ENCODE results near the gene FAM120A. TPM values are rescaled to one million over a fixed set of nuclear protein-coding genes. Genes with fewer than 3 reads are reported as not detected.
A peak's percentile ranks its signal among the peaks of the same experiment; 100 is the strongest.

The FAM120A gene
- total RNA-seq, 1 experiment from 2014 or later, result 115 TPM

DNA sequence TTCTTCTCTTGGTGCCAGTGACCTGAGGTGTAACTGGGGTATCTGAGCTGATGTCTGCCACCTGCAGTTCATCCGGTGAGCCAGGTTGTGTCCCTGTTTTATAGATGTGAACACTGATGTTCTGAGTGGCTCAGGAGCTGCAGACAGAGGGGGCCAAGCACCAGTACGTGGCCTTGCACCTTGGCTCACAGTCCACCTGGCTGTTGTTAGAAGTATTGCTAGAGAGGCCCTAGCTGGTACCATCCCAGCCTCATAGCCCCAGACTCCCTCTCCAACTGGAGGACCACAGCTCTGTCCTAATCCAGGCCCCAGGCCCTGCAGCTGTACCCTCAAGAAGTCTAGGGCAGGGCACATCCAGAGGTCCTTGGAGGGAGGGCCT is 141.1 kb downstream of the FAM120A start:
- DNase-seq (ENCODE audit: low spot score), result peak; percentile 47

DNA sequence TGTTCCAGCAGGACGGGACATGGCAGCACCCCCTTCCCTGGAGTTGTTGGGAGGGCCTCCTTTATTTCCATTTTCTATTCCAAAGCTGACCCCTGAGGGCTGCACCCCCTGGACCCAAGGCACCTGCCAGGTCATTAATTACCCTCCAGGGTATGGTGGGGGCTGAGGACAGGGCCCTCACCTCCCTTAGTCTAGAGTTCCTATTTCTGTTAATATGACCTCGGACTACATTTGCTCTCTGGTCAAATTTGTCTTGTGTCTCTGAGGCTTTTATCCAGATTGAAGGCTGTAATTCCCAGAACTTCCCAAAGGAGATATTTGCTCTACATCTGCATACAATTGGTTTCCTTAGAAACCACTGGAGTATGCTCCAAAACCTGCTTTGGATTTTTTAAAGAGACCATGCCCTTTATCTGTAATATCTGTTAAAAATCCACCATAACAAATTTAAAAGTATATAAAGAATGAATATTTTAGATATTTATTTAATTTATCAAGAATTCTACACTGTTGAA is 141.7 kb downstream of the FAM120A start:
- DNase-seq (ENCODE audit: low spot score), result no peak

DNA sequence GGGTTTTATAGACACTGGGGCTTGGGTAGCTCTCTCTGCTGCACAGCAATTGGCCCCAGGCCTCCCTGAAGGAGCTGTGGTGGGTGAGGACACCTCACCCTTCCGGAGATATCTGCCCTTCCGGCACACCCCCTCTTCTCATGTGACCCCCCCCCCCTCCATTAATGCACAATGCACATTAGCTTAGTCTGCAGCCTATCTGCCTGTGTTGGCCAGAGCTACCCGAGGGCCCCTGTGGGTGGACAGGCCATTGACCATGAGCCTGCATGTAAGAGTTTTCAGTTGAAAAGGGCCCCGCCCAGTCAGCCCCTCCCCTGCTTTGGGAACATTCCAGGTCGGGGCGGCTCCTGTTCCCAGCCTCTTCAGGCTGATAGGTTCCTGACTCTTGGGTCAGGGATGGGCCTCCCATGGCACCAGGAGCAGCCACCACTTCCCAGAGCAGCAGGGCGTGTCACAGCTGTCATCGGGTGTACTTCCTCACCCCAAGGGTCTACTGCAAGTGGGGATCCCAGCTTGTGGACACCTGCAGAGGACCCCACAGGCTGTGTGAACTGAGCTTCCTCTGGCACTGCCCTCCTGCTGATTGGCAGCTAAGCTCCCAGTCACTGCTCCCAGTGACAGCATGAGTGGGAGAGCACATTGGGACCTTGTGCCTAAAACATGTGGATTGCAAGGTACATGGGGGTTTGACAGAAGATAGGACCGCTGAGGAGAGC is 142.7 kb downstream of the FAM120A start:
- peak; percentile 7 for DNase-seq (ENCODE audit: low spot score)

DNA sequence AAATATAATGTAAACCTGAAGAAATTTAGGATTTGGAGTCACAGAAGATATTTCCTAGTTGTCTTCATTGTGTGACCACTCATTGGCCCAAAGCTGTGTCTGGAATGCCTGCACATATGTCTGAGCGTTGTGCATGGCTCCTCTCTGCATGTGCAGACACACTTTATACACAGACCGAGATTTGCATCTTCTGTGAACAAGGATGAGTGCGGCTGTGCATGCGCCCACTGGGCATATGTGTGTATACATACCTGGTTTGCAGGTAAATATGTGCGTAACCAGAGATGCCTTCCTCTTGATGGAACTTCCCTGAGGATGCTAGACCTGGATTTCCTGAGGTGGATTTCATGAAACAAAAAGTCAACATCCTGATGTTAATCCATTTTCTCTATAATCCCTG is 144.0 kb downstream of the FAM120A start:
- DNase-seq (ENCODE audit: low spot score), result no peak

DNA sequence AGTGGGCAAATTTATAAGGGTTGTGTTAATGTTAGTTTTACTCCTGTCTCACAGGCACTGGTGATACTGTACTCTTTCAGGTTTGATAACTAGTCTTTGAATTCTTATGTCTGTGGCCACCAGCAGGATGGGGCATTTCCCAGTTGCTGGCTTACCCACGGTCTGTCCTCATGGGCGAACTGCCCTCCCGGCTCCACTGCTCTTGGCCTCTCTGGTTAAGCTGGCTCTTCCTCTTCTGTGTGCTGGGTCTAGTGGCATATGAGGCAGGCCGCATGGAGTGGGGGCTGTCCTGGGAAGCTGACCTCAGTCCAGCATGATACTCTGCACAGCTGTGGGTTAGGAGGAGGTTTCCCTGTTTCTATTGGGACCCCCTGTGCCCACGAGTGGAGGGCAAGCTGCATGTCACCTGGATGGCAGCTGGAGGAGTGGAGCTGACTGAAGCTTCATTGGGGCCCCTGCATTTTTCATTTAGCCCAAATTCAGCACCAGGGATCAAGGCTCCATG is 144.4 kb downstream of the FAM120A start:
- DNase-seq (ENCODE audit: low spot score), result no peak

DNA sequence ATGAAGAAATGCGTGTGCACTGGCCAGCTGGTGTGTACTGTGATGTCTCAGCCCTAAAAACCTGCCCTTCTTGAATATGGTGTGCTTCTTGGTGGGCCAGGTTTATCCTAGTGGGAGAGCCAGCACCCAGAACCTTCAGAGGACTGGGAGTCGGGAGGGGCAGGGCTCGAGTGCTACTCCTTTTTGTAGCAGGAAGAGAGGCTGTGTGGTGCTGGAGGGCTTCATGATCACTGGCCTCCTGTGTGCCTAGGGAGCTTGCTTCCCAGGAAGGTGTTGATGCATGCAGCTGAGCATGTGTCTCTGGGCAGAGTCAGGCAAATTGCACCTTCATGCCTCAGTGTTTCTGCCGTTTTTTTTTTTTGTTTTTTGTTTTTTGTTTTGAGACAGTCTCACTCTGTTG is 144.9 kb downstream of the FAM120A start:
- no peak for DNase-seq (ENCODE audit: low spot score)

DNA sequence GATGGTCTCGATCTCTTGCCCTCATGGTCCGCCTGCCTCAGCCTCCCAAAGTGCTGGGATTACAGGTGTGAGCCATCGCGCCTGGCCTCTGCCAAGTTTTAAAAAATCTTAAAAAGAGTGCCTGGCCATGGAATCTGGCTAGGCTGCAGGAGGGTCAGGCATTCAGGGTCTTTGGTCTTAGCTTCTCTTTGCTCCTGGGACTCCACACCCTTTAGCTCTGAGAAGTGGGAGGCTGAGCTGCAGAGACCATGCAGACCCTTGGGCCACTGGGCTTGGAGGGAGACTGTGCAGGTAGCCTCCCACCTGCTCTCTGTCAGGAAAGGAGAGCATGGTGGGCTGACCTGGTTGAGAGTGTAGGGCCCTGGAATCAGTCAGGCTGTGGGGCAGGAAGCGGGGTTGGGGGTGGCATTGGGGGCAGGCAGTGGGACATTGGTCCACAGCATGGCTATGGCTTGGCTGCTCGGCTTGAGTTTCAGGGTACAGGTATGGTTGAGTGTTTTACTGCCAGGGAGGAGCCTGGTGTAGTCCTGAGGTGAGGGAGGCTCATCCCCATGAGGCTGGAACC is 145.7 kb downstream of the FAM120A start:
- DNase-seq (ENCODE audit: low spot score), result no peak

DNA sequence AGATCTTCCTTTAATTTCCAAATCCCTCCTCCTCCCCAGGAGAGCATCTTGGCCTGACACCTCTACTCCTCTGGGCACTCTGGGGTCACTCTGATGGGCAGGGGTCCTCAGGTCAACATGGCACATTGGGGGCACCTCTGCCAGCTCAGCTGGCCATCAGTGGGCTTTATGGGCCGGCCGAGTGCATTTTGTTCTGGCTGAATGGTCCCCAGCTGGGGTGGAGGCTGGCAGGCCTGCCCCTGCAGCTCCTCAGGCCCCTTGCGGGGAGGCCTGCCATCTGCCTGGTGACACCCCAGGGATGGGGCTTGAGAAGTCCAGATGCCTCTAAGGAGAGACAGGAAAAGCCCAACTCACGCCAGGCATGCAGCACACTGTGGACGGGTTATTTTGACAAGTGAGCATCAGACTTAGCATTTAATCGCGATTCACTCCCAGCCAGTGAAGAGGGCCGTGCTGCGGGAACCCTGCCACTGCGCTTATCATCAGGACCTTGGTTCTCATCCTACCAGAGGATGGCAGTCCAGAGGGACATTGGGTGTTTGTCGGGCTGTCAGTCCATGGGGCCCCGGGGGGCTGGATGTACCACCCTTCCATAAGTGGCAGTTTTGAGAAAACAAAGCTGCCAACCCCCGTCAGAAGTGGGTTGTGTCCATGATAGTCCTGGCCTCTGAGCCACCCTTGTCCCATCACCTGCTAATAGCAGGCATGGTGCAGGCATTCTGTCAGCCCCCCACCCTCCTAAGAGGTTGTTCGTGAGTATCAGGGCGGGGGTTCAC is 146.6 kb downstream of the FAM120A start:
- DNase-seq (ENCODE audit: low spot score), result no peak

DNA sequence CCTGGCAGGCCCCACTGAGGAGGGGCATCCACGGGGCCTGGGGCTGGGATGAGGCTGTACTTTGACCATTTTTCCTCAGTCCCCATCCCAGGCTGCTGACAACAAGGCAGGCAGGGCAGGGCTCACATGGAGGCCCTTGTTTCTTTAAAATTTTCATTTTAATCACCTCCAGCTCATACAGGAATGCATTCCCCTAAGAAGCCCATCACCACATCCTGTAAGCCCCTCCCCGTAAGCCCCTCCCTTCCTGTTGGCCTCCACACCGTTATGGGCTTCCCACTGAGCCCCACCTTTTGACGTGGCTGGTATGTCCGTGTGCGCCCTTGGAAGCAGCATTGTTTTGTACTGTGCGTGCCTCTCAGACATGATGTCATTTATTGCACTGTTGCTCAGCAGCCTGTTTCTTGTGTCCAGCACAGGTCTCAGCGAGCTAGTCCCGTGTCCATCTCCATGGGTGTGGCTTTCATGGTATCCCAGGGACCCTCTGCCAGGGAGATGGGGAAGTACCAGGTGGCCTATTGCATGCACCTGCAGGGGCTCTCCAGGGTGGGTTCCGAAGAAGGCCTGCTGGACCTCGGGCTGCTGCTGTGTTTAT is 147.3 kb downstream of the FAM120A start:
- no peak for DNase-seq (ENCODE audit: low spot score)

DNA sequence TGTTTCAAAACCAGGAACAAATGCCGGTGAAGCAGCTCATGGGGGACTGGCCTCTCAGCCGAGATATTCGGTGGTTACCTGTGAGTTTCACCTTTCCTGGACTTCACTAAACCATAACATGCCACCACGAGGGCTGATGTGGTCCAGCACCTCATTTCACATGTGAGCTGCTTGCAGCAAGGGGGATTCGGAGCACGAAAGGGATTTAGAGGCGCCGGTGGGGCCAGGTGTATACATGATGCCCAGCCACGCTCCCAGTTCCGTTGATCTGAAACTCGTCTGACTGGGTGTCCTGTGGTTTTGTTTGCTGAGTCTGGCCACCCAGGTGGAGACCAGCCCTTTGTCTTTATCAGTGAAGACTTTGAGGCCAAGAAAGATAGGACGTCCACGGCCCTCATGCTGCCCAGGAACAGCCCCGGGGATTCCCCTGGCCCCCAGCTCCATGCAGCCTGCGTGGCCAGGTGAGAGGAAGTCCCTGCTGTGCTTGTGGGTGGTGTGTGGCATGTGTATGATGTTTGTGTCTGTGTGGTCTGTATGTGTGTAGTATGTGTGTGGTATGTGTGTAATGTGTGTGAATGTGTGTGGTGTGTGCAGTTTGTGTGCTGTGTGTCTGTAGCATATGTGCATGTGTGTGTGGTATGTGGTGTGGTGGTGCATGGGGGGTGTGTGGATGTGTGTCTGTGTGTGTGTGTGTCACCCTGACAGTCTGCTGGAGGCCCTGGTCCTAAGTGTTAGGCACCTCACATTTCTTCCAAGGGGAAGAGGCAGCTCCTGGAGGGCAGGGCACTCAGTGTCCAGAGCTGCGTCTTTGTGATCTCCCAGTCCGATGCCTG is 148.3 kb downstream of the FAM120A start:
- no peak for DNase-seq (ENCODE audit: low spot score)

DNA sequence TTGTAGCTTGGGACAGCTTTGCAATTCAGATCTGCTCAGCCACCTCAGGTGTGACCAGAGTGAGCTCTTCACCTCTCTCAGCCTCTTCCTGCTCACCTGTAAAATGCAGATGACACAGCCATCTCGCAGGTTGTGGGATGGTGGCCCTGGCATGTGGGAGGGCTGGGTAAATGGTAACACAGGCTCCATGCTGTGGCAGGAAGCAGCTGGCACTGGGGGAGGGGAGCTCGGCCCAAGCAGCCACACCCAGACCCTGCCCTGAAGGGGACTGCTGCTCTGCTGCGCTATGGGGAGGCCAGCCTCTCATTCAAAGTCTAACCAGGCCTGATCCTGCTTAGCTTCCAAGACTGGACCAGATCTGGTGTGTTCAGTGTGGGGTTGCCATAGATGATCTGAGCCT is 149.0 kb downstream of the FAM120A start:
- no peak for DNase-seq (ENCODE audit: low spot score)

DNA sequence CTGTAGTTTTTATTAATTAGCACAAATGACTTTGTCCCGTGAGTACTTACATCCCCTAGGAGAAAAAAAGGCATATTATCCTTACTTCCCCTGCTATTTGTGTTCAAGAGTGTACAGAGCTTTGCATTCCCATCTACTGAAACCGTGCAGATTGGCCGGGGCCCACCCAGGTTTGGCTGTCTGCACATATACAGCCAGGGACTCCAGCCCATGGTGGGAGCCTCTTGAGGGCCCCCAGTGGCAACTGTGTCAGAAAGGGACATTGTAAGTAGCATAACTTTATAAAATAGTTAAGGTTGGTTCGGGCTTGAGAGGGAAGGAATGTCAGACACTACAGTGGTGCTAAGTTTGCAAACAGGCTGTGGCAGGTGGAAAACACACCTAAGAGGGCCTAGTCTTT is 149.6 kb downstream of the FAM120A start:
- DNase-seq (ENCODE audit: low spot score), result no peak

DNA sequence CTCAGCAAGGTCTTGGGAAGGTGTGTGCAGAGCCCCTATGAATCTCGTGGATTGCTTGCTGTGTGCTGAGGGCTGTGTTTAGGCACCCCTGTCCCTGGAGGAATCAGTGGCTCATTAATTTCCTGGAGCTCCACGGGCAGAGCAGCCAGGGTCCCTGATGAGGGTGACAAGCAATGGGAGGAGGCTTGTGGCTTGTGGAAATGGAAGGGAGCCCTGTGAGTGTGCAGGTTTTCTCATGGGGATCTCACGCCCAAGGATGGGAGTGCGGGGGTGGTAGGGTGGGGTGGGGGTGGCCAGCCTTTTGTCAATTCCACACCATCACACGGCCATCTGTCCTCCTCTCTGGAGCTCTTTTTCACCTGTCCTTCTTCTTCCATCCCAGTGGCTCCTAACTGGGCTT is 150.2 kb downstream of the FAM120A start:
- DNase-seq (ENCODE audit: low spot score), result no peak

DNA sequence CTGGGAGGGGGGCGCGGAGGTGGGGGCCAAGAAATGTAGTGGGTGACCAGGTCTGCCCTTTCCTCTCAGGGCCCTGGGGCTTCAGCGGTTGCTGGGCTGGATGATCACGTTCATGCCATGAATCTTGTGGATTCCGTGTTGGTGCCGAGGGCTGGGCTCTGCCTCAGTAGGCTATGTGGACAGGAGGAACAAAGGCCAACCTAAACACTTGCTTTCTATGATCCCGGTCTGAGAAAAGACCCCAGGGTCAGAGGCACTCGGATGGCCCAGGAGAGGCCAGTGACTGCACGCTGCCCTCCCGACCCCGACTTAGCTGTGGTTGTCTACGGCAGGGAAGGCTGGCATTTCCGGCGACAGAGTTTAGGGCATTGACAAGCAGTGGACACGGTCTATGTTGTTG is 151.5 kb downstream of the FAM120A start:
- no peak for DNase-seq (ENCODE audit: low spot score)

DNA sequence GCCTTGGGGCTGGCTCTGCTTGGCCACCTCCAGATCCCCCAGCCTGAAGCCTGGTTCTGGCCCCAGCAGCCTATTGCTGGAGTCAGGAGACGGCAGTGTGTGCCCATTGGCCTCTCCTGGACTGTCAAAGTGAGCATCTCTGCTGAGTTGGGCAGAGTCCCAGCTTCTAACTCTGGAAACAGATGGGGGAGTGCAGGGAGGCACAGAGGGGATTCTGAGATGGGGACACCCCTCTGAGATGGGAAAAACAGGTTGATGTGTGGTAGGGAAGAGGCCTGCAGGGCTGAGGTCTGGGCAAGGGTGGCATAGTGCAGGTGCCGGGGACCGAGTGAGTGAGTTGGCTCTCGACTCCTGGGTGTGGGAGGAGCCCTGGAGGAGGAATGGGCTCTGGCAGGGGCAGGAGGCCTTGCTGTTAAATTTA is 152.4 kb downstream of the FAM120A start:
- DNase-seq (ENCODE audit: low spot score), result no peak

DNA sequence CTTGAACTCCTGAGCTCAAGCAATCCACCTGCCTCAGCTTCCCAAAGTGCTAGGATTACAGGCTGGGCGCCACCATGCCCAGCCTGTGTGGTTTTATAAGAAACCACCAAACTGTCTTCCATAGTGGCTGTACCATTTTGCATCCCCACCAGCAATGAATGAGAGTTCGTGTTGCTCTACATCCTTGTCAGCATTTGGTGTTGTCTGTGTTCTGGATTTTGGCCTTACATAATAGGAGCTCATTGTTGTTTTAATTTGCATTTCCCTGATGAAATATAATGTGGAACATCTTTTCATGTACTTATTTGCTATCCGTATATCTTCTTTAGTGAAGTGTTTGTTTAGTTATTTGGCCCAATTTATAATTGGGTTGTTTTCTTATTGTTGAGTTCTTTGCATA is 154.7 kb downstream of the FAM120A start:
- DNase-seq (ENCODE audit: low spot score), result no peak

DNA sequence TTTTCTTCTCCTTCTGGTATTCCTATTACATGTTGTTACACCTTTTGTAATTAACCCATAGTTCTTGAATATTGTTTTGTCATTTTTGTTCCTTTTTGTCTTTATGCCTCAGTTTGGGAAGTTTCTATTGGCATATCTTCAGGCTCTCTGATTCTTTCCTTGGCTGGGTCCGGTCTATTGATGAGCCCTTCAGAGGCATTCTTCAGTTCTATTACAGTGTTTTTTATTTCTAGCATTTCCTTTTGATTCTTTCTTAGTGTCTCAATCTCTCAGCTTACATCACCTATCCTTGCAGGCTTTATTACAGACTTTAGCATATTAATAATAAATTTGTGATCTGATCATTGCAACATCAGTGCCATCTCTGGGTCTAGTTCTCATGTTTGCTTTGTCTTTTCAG is 158.7 kb downstream of the FAM120A start:
- DNase-seq (ENCODE audit: low spot score), result no peak

DNA sequence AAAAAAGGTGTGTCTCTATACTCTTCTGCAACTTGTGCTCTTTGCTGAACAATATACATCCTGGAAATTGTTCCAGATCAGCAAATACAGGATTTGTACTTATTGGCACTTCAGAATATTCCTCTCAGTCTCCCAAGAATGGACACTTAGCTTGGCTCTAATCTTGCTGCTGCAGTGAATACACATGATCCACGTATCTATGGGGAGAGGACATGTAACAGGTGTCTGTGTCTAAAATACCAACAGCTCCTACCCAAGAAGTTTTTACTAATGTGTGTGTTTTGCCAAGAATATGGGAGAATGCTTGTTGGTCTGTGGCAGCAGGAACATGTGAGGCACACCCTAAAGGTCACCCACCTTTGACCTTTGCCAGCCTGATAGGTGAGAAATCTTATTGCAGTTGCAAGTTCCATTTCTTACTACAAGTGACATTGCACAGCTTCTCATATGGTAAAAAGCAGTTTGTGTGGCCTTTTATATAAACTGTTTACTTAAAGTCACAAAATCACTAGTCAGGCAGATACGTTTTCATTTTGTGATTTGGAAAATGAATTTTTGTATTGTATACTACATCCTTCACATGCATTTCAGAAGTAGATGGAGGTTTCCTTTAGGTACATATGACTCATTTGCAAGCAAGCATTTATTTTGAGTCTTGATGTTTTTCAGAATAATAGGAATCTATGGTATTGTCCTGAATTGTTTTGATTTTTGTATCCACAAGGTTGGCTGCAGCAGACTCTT is 160.7 kb downstream of the FAM120A start:
- no peak for DNase-seq (ENCODE audit: low spot score)

DNA sequence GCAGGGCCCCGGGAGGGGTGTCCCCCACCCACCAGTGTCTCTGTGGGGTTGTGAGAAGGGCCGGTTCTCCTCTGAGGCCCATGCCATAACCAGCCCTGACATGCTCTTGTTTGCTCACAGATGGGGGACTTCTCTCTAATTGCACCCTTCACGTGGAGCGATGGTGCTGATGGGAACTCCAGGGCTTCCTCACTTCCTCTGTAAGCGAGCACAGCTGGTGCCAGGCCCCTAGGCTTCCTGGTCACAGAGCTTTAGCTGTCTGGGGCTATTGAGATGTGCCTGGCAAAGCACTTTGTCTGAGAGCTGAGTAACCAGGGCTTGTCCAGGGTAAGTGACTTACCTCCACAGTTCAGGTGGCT is 161.3 kb downstream of the FAM120A start:
- DNase-seq (ENCODE audit: low spot score), result no peak

DNA sequence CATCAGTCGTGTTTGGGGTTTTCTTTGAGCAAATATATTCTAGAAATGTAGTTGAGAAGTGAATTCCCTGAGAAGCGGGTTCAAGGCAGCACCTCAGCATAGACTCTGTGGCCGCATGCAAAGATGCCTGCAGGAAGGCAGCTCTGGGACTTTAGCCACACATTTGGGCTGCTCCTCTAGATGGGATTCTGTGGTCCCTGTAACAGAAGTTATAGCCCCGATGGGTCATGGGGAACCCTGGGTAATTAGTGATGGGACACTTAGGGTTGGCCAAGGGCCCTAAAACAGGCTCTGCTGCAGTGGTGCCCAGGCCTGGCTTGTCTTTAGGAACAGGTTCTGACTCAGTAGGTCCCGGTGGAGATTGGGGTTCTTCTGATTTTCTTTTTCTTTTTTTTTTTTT is 161.7 kb downstream of the FAM120A start:
- DNase-seq (ENCODE audit: low spot score), result no peak

DNA sequence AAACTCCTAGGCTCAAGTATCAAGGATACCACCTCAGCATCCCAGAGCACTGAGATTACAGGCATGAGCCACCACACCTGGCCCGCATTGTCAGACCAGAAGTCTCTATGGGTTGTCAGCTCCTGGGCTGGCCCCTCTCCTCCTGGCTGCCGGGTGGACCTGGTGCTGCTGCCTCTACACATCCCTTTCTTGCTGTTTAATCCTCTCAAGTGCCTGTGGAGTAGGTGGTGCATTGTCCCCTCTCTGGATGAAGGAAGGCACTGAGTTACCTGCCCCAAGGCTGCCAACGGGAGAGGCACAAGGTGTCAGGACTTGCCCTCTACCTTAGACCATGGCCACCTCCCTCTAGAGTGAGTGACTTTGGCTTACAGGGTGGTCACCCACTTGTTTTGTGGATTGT is 162.3 kb downstream of the FAM120A start:
- no peak for DNase-seq (ENCODE audit: low spot score)
